HG03196 (cell line): Measurements from ENCODE around the gene TIE1.

Source experiments
- ATAC-seq: cut with Tn5 transposase; IDR thresholded peaks from one replicate; pipeline ENCODE4 v1.9.1; 2021; ENCODE audit not compliant: unreplicated experiment

The TIE1 gene

GRCh38 chr1:43334453-43335205 lies 33.8 kb downstream of the TIE1 start:
- ATAC-seq: no peak

GRCh38 chr1:43337588-43337987 lies 36.8 kb downstream of the TIE1 start, which contains the start of gene MPL:
MPL (plus strand) TSS chr1:43337818; CDS start chr1:43337849, 31 bp downstream.
- no peak for ATAC-seq

- ATAC-seq: no peak
Measured at GRCh38 chr1:43338001-43338400, 37.2 kb downstream of the TIE1 start.

- ATAC-seq: no peak
Measured at GRCh38 chr1:43339584-43340232, 38.9 kb downstream of the TIE1 start.

DNA sequence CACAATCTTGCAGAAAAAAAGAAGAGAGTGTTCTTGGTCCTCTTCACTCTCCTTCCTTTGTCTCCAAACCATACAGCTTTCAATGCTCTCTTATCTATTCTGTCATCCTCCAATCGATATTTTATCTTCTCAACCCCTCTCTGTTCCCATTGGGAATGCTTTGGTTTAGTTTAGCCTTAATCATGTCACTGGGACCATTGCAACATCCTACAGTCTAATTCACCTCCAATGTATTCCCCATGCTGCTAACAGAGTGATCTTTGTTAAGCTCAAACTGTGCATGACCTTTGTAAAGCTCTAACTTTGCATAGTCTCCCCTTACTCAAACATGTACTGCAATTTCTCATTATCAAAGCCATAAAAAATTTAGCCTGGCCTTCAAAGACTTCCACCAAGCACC lies 39.8 kb downstream of the TIE1 start:
- ATAC-seq: no peak

DNA sequence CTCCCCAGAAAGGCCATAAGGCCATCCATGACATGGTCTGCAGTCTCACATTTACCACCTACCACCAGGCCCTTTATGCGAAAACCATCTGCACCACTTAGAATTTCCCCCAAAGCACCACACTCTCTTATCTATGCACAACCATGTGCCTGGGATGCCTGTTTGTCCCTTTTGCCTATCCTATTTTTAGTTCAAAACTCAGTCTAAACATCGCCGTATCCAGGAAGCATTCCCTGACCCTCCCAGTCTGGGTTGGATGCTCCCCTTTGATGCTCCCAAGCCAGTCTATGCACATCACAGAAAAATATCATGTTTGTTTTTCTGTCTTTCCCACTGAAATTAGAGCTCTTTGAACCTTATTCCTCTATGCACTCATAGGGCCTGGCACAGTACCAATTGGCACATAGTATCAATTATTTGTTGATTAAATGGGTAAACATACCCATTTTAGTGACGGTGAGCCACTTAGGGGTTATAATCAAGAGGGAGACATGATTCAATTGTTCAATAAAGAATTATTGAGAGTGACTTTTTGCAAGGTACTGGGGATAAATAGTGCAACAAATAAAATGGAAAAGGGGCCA lies 43.6 kb downstream of the TIE1 start:
- ATAC-seq: no peak

DNA sequence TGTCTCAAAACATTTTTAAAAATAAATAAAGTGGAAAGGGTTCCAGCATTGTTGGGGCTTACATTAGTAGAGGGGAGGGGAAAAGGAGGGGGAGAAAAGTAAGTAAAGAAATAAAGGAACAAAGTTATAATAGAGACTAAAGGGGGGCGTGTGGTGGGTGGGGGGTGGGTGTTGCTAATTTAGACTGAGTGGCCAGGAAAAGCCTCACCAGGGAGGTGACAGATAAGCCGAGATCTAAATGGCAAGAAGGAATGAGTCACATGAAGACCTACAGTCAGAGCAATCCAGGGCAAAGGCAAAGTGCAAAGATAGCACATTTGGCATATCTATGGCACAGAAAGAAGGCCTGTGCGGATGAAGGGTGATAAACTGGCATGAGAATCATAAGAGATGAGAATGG lies 44.3 kb downstream of the TIE1 start:
- ATAC-seq: no peak

GRCh38 chr1:43346636-43347035 lies 45.9 kb downstream of the TIE1 start:
- no peak for ATAC-seq

DNA sequence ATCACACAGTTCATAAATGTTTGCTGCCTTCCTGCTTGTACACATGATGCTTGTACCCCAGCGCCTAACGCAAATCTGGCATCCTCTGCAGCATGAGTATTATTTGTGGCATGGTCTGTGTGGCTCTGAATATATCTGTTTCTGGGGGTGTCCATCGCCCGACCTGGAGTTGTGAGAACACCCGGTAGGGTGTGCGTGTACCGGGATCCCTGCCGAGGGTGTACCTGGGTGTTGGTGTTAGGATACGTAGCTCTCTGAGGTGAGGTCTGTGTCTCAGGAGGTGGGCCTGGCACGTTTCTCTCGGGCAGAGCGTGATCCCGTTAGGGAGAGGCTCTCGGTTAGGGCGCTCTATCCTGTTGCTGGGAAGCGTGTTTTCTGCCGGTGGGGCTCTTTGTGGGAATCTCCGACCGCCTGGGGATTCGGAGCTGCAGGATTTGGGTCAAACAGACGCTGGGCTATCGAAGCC lies 47.6 kb downstream of the TIE1 start:
- no peak for ATAC-seq

- ATAC-seq: no peak
Measured at GRCh38 chr1:43348809-43349593, 48.2 kb downstream of the TIE1 start.

DNA sequence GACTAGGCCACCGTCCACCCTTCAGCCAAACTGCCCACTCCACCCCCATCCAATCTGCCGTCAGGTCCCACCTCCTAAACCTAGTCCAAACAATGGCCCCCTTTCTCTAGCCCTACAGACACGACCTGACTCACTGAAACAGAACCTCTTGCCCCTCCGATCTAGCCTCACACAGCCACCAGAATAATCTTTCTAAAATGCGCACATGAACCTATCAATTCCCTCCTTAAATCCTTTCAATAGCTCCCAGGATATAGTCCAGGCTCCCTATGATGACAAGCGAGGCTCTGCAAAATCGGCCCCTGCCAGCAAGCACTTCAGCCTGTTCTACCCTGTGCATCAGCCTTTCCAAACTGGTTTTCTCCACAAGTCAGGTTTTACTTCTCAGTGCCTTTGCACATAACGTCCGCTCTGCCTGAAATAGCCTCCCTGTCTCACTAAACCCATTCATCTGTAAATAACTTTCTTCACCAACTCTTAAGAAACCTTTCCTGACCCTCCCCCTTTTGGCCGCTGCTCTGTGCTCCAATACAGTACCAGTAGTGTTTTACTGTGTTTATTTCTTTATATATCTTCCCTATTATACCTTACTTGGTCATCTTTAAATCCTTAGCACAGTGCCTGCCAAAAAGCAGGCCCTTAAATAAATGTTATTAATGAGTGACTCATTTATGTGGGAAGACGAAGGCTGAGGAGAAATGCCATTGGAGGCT lies 49.0 kb downstream of the TIE1 start:
- no peak for ATAC-seq

GRCh38 chr1:43350976-43351375 lies 50.2 kb downstream of the TIE1 start:
- ATAC-seq: no peak

- no peak for ATAC-seq
Measured at GRCh38 chr1:43351421-43352350, 50.9 kb downstream of the TIE1 start.

DNA sequence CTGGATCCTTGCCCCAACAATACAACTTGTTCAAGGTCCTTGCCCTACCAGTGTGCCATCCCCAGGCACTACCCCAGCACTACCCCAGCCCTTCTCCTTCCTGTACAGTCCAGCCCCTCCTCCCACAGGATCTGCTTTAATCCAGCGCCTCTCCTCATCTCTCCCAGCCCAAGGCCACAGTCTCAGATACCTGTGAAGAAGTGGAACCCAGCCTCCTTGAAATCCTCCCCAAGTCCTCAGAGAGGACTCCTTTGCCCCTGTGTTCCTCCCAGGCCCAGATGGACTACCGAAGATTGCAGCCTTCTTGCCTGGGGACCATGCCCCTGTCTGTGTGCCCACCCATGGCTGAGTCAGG lies 51.5 kb downstream of the TIE1 start:
- no peak for ATAC-seq

GRCh38 chr1:43352881-43353280 lies 52.1 kb downstream of the TIE1 start:
- no peak for ATAC-seq

DNA sequence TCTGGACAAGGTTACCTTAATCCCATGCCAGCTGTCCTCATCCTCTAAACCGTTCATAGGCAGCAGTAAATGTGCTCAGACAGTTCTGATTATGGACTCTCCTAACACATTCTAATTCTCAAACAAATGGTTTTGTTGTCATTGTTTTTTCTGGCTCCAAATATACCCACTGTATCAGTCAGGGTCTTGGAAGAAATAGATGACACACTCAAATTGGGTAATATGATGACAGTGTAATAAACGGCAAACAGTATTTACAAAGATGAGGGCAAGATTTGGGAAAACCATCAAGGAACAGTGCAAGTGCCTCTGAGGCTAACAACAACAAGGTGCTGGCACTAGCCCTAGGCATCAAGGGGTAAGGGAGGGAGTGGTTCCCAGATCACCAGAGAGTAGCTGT lies 53.7 kb downstream of the TIE1 start:
- no peak for ATAC-seq

GRCh38 chr1:43354936-43355335 lies 54.2 kb downstream of the TIE1 start:
- no peak for ATAC-seq

- no peak for ATAC-seq
Measured at GRCh38 chr1:43357251-43357650, 56.5 kb downstream of the TIE1 start.

- ATAC-seq: peak; percentile 23
Measured at GRCh38 chr1:43358121-43358745, 57.5 kb downstream of the TIE1 start.
